Measurements from ENCODE around the gene ECE2. TPM values are rescaled to one million over a fixed set of nuclear protein-coding genes. Genes with fewer than 3 reads are reported as not detected.

Gene ECE2
- polyA plus RNA-seq, 1 of the 3 experiments (the other 2 are of a cell fraction), result 0.03 TPM

DNA sequence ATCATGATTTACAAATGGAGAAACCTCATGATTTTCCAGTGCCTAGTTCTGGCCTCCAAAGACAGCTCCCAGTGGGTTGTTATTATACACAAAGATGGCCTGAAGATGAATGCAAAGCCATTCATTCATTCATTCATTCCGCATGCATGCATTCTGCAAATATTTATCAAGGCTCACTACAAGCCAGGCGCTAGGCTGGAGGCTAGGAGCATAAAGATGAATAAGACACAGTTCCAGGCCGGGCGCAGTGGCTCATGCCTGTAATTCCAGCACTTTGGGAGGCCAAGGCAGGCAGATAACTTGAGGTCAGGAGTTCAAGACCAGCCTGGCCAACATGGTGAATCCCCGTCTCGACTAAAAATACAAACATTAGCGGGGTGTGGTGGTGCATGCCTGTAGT lies 20.8 kb downstream of the ECE2 start:
- peaks cover 13% of the 10 kb centered on the region for H4K20me1 ChIP-seq (ENCODE audit: insufficient read depth)
- no peaks in the 10 kb centered on the region for H3K9me2 ChIP-seq
- no peak overlapping the region for H2AFZ ChIP-seq (ENCODE audit: low read depth)
- DNase-seq, result no peak
- 92% methylated on average over 7 of the region's 7 CpGs for WGBS (ENCODE audit: low lambda C conversion rate)
- H3K36me3 ChIP-seq (replicated peaks in 1 of 2; ENCODE audit: control insufficient read depth in 1 of 2, insufficient read depth in 2 of 2, low read length in 1 of 2), result peaks cover 13 to 14% of the 10 kb centered on the region in 2 experiments
- TF ChIP-seq CTCF (IDR thresholded peaks at IDR 0.05) (no peak), TAF1 (IDR thresholded peaks at IDR 0.05; ENCODE audit: borderline replicate concordance, low read depth, low read length) (no peak), NFIC (IDR thresholded peaks at IDR 0.05; ENCODE audit: borderline replicate concordance) (no peak), PBX3 (IDR thresholded peaks at IDR 0.05) (no peak), FOXJ3 (CRISPR knock-in tag; IDR thresholded peaks at IDR 0.05) (no peak), NRF1 (IDR thresholded peaks at IDR 0.05; ENCODE audit: low read depth, low read length) (no peak), GATA2 (CRISPR knock-in tag; IDR thresholded peaks at IDR 0.05) (no peak)
- TF ChIP-seq, protein P1, sequence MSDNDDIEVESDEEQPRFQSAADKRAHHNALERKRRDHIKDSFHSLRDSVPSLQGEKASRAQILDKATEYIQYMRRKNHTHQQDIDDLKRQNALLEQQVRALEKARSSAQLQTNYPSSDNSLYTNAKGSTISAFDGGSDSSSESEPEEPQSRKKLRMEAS (IDR thresholded peaks at IDR 0.05; ENCODE audit: low read depth), result no peak
- TF ChIP-seq, protein P2, sequence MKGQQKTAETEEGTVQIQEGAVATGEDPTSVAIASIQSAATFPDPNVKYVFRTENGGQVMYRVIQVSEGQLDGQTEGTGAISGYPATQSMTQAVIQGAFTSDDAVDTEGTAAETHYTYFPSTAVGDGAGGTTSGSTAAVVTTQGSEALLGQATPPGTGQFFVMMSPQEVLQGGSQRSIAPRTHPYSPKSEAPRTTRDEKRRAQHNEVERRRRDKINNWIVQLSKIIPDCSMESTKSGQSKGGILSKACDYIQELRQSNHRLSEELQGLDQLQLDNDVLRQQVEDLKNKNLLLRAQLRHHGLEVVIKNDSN (IDR thresholded peaks at IDR 0.05; ENCODE audit: borderline replicate concordance, low read depth), result no peak
- no peaks in the 10 kb centered on the region; the same call in 1 of the 2 replicates for H3K27me3 ChIP-seq (ENCODE audit: insufficient read depth)
- H3K27ac ChIP-seq (ENCODE audit: low read depth in 2 of 2, low read length in 1 of 2), result no peak overlapping the region
- H3F3A ChIP-seq (replicated peaks; ENCODE audit: insufficient read depth), result peaks cover 22% of the 10 kb centered on the region
- no peaks in the 10 kb centered on the region for H3K9me3 ChIP-seq
- CTCF ChIA-PET, result interaction anchor here (1.4 kb wide), 1 partner anchor 11 kb away, joined by 5 read pairs; no protein-coding TSS in a partner anchor
- H3K79me2 ChIP-seq (ENCODE audit: insufficient read depth), result peaks cover 26% of the 10 kb centered on the region
- peaks cover 9 to 10% of the 10 kb centered on the region in 2 experiments; a peak in 3 of 4 replicates for H3K4me1 ChIP-seq (ENCODE audit: control insufficient read depth in 1 of 2, insufficient read depth in 2 of 2, low read depth in 1 of 2, low read length in 1 of 2)
- POLR2A ChIA-PET, result no interaction called here
- H3K4me3 ChIP-seq (ENCODE audit: low read depth in 2 of 2, low read length in 1 of 2), result no peak overlapping the region
- H3K4me2 ChIP-seq, result no peak overlapping the region
- H3K9ac ChIP-seq, result no peak overlapping the region

- ChIA-PET CTCF (interaction anchor here (1.0 to 1.6 kb wide), 3 partner anchors 10 to 55 kb away, joined by 3 to 6 read pairs (median 4); partner anchors contain the start of gene EEF1AKMT4), POLR2A (no interaction called here)
- Histone ChIP-seq H3K4me3 (ENCODE audit: low read depth in 2 of 2, low read length in 1 of 2) (peak within 1 kb of the TSS; percentile 94 to 96), H3K27ac (ENCODE audit: low read depth in 2 of 2, low read length in 1 of 2) (peak within 1 kb of the TSS; percentile 78 to 87), H3K9me3 (no peaks in the 10 kb centered on the region), H3K4me2 (peak within 1 kb of the TSS; percentile 91), H3K9me2 (no peaks in the 10 kb centered on the region), H3K79me2 (ENCODE audit: insufficient read depth) (peaks cover 49% of the 10 kb centered on the region), H3F3A (replicated peaks; ENCODE audit: insufficient read depth) (peaks cover 22% of the 10 kb centered on the region), H2AFZ (ENCODE audit: low read depth) (peak within 1 kb of the TSS; percentile 99), H3K9ac (peak within 1 kb of the TSS; percentile 94), H3K36me3 (replicated peaks in 1 of 2; ENCODE audit: control insufficient read depth in 1 of 2, insufficient read depth in 2 of 2, low read length in 1 of 2) (peaks cover 36 to 38% of the 10 kb centered on the region in 2 experiments), H3K27me3 (ENCODE audit: insufficient read depth) (no peaks in the 10 kb centered on the region; the same call in 1 of the 2 replicates), H3K4me1 (ENCODE audit: control insufficient read depth in 1 of 2, insufficient read depth in 2 of 2, low read depth in 1 of 2, low read length in 1 of 2) (peaks cover 9 to 10% of the 10 kb centered on the region in 2 experiments; a peak in 3 of 4 replicates), H4K20me1 (ENCODE audit: insufficient read depth) (peaks cover 18% of the 10 kb centered on the region)
- 1% methylated on average over 20 of the region's 78 CpGs for WGBS (ENCODE audit: low lambda C conversion rate)
- peak; percentile 99 for DNase-seq
- TF ChIP-seq TEAD4 (IDR thresholded peaks at IDR 0.05; ENCODE audit: borderline replicate concordance, insufficient read depth) (no peak), FOXJ3 (CRISPR knock-in tag; IDR thresholded peaks at IDR 0.05) (no peak), RFX5 (IDR thresholded peaks at IDR 0.05; ENCODE audit: low read length) (no peak), GABPA (IDR thresholded peaks at IDR 0.05; ENCODE audit: low read depth) (peak; percentile 69), FOXM1 (IDR thresholded peaks at IDR 0.05; ENCODE audit: low read depth) (no peak), TAF1 (IDR thresholded peaks at IDR 0.05; ENCODE audit: borderline replicate concordance, low read depth, low read length) (peak; percentile 85), TCF12 (IDR thresholded peaks at IDR 0.05) (peak; percentile 21; the same call in 1 of the 2 replicates), EZH2phosphoT487 (IDR thresholded peaks at IDR 0.05; ENCODE audit: borderline replicate concordance, low read depth) (no peak), REST (IDR thresholded peaks at IDR 0.05; ENCODE audit: low read depth, low read length) (peak; percentile 15), CHD2 (IDR thresholded peaks at IDR 0.05; ENCODE audit: low read length, partially characterized antibody) (peak; percentile 99), POLR2AphosphoS5 (IDR thresholded peaks at IDR 0.05; ENCODE audit: low read depth, low read length) (peak; percentile 96)
- TF ChIP-seq, protein P1 (IDR thresholded peaks at IDR 0.05; ENCODE audit: low read depth), result peak; percentile 60
These were observed 23.1 kb downstream of the ECE2 start, which contains the start of gene PSMD2 for GRCh38 chr3:184298759-184299487. Gene PSMD2, plus strand, starts transcription at chr3:184299241. Its CDS starts 26 bp downstream, at chr3:184299267.

Measured in SK-N-SH (cell line).